Transverse colon (tissue), 3 donors: ENCODE results near the gene POMC.

ENCODE experiments used
- EP300 ChIP-seq: sonication (generic); formaldehyde crosslinking; IDR thresholded peaks from one replicate; pipeline ENCODE4 v1.6.1; 2017; ENCODE audit warnings: antibody characterized with exemption, low read depth
- POLR2A ChIP-seq: fragments of 450-650 bp; IDR thresholded peaks from one replicate; pipeline ENCODE4 v1.6.1; 2016; ENCODE audit warnings: antibody characterized with exemption, mild to moderate bottlenecking, moderate library complexity
- TF ChIP-seq, protein P1 (sequence below), 5 experiments: fragments of 200-600 bp in 3 of 5; fragments of 450-650 bp in 2 of 5; sonication (generic) in 3 of 5; IDR thresholded peaks; 1 replicate in 2 of 5; 2 replicates in 3 of 5; pipeline ENCODE4 v1.5.1; 2016 to 2017; ENCODE audit warnings: antibody characterized with exemption in 5 of 5, inconsistent platforms in 3 of 5, mild to moderate bottlenecking in 2 of 5, moderate library complexity in 1 of 5

DNA sequence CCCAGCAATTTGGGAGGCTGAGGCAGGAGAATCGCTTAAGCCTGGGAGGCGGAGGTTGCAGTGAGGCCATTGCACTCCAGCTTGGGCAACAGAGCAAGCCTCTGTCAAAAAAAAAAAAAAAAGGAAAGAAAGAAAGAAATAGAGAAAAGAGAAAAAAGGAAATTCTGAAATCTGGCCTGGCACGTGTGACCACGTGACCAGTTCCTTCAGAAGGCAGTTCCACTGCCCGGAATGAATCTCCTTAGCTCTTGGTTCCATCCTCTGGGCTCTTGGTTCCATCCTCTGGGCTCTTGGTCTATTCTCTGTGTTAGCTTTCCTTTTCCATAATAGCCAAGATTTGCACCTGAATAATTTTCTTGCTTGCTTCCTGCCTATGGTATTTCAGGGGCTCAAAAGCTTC is 5.3 kb upstream of the POMC start:
- no peak for TF ChIP-seq EP300
- TF ChIP-seq, protein P1, sequence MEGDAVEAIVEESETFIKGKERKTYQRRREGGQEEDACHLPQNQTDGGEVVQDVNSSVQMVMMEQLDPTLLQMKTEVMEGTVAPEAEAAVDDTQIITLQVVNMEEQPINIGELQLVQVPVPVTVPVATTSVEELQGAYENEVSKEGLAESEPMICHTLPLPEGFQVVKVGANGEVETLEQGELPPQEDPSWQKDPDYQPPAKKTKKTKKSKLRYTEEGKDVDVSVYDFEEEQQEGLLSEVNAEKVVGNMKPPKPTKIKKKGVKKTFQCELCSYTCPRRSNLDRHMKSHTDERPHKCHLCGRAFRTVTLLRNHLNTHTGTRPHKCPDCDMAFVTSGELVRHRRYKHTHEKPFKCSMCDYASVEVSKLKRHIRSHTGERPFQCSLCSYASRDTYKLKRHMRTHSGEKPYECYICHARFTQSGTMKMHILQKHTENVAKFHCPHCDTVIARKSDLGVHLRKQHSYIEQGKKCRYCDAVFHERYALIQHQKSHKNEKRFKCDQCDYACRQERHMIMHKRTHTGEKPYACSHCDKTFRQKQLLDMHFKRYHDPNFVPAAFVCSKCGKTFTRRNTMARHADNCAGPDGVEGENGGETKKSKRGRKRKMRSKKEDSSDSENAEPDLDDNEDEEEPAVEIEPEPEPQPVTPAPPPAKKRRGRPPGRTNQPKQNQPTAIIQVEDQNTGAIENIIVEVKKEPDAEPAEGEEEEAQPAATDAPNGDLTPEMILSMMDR (IDR thresholded peaks at IDR 0.05), result no peak
- no peak for TF ChIP-seq POLR2A
